GM12872 (cell line): ENCODE data around the gene USP15.

Experiments used
- CTCF ChIP-seq: IDR thresholded peaks from 3 replicates; pipeline ENCODE4 v1.5.1; 2011; ENCODE audit warnings: low read depth, mild to moderate bottlenecking, low read length, moderate library complexity; ENCODE audit not compliant: insufficient read depth

Gene USP15

GRCh38 chr12:62372134-62372533 is 111.9 kb downstream of the USP15 start:
- TF ChIP-seq CTCF: no peak

GRCh38 chr12:62372825-62373224 is 112.6 kb downstream of the USP15 start:
- TF ChIP-seq CTCF: no peak

GRCh38 chr12:62375603-62376002 is 115.4 kb downstream of the USP15 start:
- TF ChIP-seq CTCF: no peak

- no peak for TF ChIP-seq CTCF
These were observed 119.0 kb downstream of the USP15 start for GRCh38 chr12:62379026-62379722.

GRCh38 chr12:62379723-62380045 is 119.5 kb downstream of the USP15 start:
- no peak for TF ChIP-seq CTCF

- TF ChIP-seq CTCF: no peak
These were observed 122.3 kb downstream of the USP15 start for GRCh38 chr12:62382526-62382925.

GRCh38 chr12:62396750-62397149 is 136.5 kb downstream of the USP15 start:
- TF ChIP-seq CTCF: no peak
